ENCODE data around the gene ASGR2.

ASGR2 gene

GRCh38 chr17:7081341-7082062, 33.1 kb downstream of the ASGR2 start:
- Histone ChIP-seq H3K27me3 (ENCODE audit: control insufficient read depth, insufficient read depth, low read length, poor library complexity, severe bottlenecking) (no peaks in the 10 kb centered on the region), H3K4me3 (ENCODE audit: insufficient read depth, low read depth, low read length) (no peak overlapping the region), H3K36me3 (ENCODE audit: control insufficient read depth, insufficient read depth, low read length) (no peaks in the 10 kb centered on the region), H3K27ac (ENCODE audit: insufficient read depth, low read depth, low read length, poor library complexity, severe bottlenecking) (no peak overlapping the region), H3K4me1 (ENCODE audit: control insufficient read depth, insufficient read depth, low read length) (no peaks in the 10 kb centered on the region), H3K9me3 (ENCODE audit: control insufficient read depth, low read length) (no peaks in the 10 kb centered on the region)
- WGBS, 2 experiments = 90 to 93% methylated on average over 16 of the region's 16 CpGs

GRCh38 chr17:7080456-7081041, 34.1 kb downstream of the ASGR2 start:
- Histone ChIP-seq H3K9me3 (ENCODE audit: control insufficient read depth, low read length) (no peaks in the 10 kb centered on the region), H3K4me1 (ENCODE audit: control insufficient read depth, insufficient read depth, low read length) (no peaks in the 10 kb centered on the region), H3K4me3 (ENCODE audit: insufficient read depth, low read depth, low read length) (no peak overlapping the region), H3K27ac (ENCODE audit: insufficient read depth, low read depth, low read length, poor library complexity, severe bottlenecking) (no peak overlapping the region), H3K27me3 (ENCODE audit: control insufficient read depth, insufficient read depth, low read length, poor library complexity, severe bottlenecking) (no peaks in the 10 kb centered on the region), H3K36me3 (ENCODE audit: control insufficient read depth, insufficient read depth, low read length) (no peaks in the 10 kb centered on the region)
- WGBS, 2 experiments = 94 to 95% methylated on average over 9 to 10 of the region's 10 CpGs

GRCh38 chr17:7079581-7080455, 34.8 kb downstream of the ASGR2 start, which contains the start of gene CLEC10A:
TSS of gene CLEC10A (minus strand) at chr17:7080251. CDS start at chr17:7078812, 1,439 bp downstream.
- no peaks in the 10 kb centered on the region for H3K9me3 ChIP-seq (ENCODE audit: control insufficient read depth, low read length)
- 92 to 93% methylated on average over 15 of the region's 15 CpGs for WGBS, 2 experiments

GRCh38 chr17:7078711-7079110, 35.9 kb downstream of the ASGR2 start:
- Histone ChIP-seq H3K27ac (ENCODE audit: insufficient read depth, low read depth, low read length, poor library complexity, severe bottlenecking) (no peak overlapping the region), H3K4me1 (ENCODE audit: control insufficient read depth, insufficient read depth, low read length) (no peaks in the 10 kb centered on the region), H3K36me3 (ENCODE audit: control insufficient read depth, insufficient read depth, low read length) (no peaks in the 10 kb centered on the region), H3K9me3 (ENCODE audit: control insufficient read depth, low read length) (no peaks in the 10 kb centered on the region), H3K27me3 (ENCODE audit: control insufficient read depth, insufficient read depth, low read length, poor library complexity, severe bottlenecking) (no peaks in the 10 kb centered on the region), H3K4me3 (ENCODE audit: insufficient read depth, low read depth, low read length) (no peak overlapping the region)
- WGBS, 2 experiments = 91 to 94% methylated on average over 10 of the region's 10 CpGs

More at GRCh38 chr17:7079581-7080455, 34.8 kb downstream of the ASGR2 start, which contains the start of gene CLEC10A:
- Histone ChIP-seq H3K4me1 (ENCODE audit: control insufficient read depth, insufficient read depth, low read length) (no peaks in the 10 kb centered on the region), H3K27ac (ENCODE audit: insufficient read depth, low read depth, low read length, poor library complexity, severe bottlenecking) (no peak within 1 kb of the TSS), H3K36me3 (ENCODE audit: control insufficient read depth, insufficient read depth, low read length) (no peaks in the 10 kb centered on the region), H3K4me3 (ENCODE audit: insufficient read depth, low read depth, low read length) (no peak within 1 kb of the TSS), H3K27me3 (ENCODE audit: control insufficient read depth, insufficient read depth, low read length, poor library complexity, severe bottlenecking) (no peaks in the 10 kb centered on the region)

- no peaks in the 10 kb centered on the region for H3K36me3 ChIP-seq (ENCODE audit: control insufficient read depth, insufficient read depth, low read length)
- H3K4me1 ChIP-seq (ENCODE audit: control insufficient read depth, insufficient read depth, low read length) = no peaks in the 10 kb centered on the region
- no peaks in the 10 kb centered on the region for H3K27me3 ChIP-seq (ENCODE audit: control insufficient read depth, insufficient read depth, low read length, poor library complexity, severe bottlenecking)
- no peak overlapping the region for H3K27ac ChIP-seq (ENCODE audit: insufficient read depth, low read depth, low read length, poor library complexity, severe bottlenecking)
- WGBS, 2 experiments = 88 to 91% methylated on average over 7 of the region's 7 CpGs
- H3K9me3 ChIP-seq (ENCODE audit: control insufficient read depth, low read length) = no peaks in the 10 kb centered on the region
- no peak overlapping the region for H3K4me3 ChIP-seq (ENCODE audit: insufficient read depth, low read depth, low read length)
Observed at GRCh38 chr17:7077911-7078546, 36.6 kb downstream of the ASGR2 start.

GRCh38 chr17:7074931-7075330, 39.7 kb downstream of the ASGR2 start:
- Histone ChIP-seq H3K27me3 (ENCODE audit: control insufficient read depth, insufficient read depth, low read length, poor library complexity, severe bottlenecking) (no peaks in the 10 kb centered on the region), H3K27ac (ENCODE audit: insufficient read depth, low read depth, low read length, poor library complexity, severe bottlenecking) (no peak overlapping the region), H3K36me3 (ENCODE audit: control insufficient read depth, insufficient read depth, low read length) (no peaks in the 10 kb centered on the region), H3K4me3 (ENCODE audit: insufficient read depth, low read depth, low read length) (no peak overlapping the region), H3K4me1 (ENCODE audit: control insufficient read depth, insufficient read depth, low read length) (no peaks in the 10 kb centered on the region), H3K9me3 (ENCODE audit: control insufficient read depth, low read length) (no peaks in the 10 kb centered on the region)
- WGBS, 2 experiments = 92 to 93% methylated on average over 14 of the region's 14 CpGs

- no peaks in the 10 kb centered on the region for H3K4me1 ChIP-seq (ENCODE audit: control insufficient read depth, insufficient read depth, low read length)
- no peaks in the 10 kb centered on the region for H3K9me3 ChIP-seq (ENCODE audit: control insufficient read depth, low read length)
- no peak overlapping the region for H3K27ac ChIP-seq (ENCODE audit: insufficient read depth, low read depth, low read length, poor library complexity, severe bottlenecking)
- no peak overlapping the region for H3K4me3 ChIP-seq (ENCODE audit: insufficient read depth, low read depth, low read length)
- WGBS, 2 experiments = 88 to 95% methylated on average over 2 of the region's 2 CpGs
- no peaks in the 10 kb centered on the region for H3K36me3 ChIP-seq (ENCODE audit: control insufficient read depth, insufficient read depth, low read length)
- H3K27me3 ChIP-seq (ENCODE audit: control insufficient read depth, insufficient read depth, low read length, poor library complexity, severe bottlenecking) = no peaks in the 10 kb centered on the region
Observed at GRCh38 chr17:7072406-7072805, 42.2 kb downstream of the ASGR2 start.

GRCh38 chr17:7070712-7071111, 43.9 kb downstream of the ASGR2 start:
- Histone ChIP-seq H3K4me1 (ENCODE audit: control insufficient read depth, insufficient read depth, low read length) (no peaks in the 10 kb centered on the region), H3K27ac (ENCODE audit: insufficient read depth, low read depth, low read length, poor library complexity, severe bottlenecking) (no peak overlapping the region), H3K27me3 (ENCODE audit: control insufficient read depth, insufficient read depth, low read length, poor library complexity, severe bottlenecking) (no peaks in the 10 kb centered on the region), H3K9me3 (ENCODE audit: control insufficient read depth, low read length) (no peaks in the 10 kb centered on the region), H3K36me3 (ENCODE audit: control insufficient read depth, insufficient read depth, low read length) (no peaks in the 10 kb centered on the region), H3K4me3 (ENCODE audit: insufficient read depth, low read depth, low read length) (no peak overlapping the region)
- WGBS, 2 experiments = 94 to 96% methylated on average over 3 of the region's 3 CpGs

GRCh38 chr17:7068268-7068667, 46.4 kb downstream of the ASGR2 start:
- no peaks in the 10 kb centered on the region for H3K36me3 ChIP-seq (ENCODE audit: control insufficient read depth, insufficient read depth, low read length)
- no peaks in the 10 kb centered on the region for H3K9me3 ChIP-seq (ENCODE audit: control insufficient read depth, low read length)
- H3K27me3 ChIP-seq (ENCODE audit: control insufficient read depth, insufficient read depth, low read length, poor library complexity, severe bottlenecking) = no peaks in the 10 kb centered on the region
- peaks cover 9% of the 10 kb centered on the region for H3K4me1 ChIP-seq (ENCODE audit: control insufficient read depth, insufficient read depth, low read length)
- H3K27ac ChIP-seq (ENCODE audit: insufficient read depth, low read depth, low read length, poor library complexity, severe bottlenecking) = no peak overlapping the region
- 33 to 44% methylated on average over 1 of the region's 1 CpG for WGBS, 2 experiments
- no peak overlapping the region for H3K4me3 ChIP-seq (ENCODE audit: insufficient read depth, low read depth, low read length)

Data from ectodermal cell (in vitro differentiated cells).